Brain pericyte (primary cell): Measurements from ENCODE around the gene PLS1.

Source experiments
- DNase-seq: peaks from one replicate; pipeline ENCODE4 v3.0.0-alpha.2; 2012; ENCODE audit warnings: low read depth, low spot score

Gene PLS1

GRCh38 chr3:142638291-142638690, 42.1 kb downstream of the PLS1 start:
- no peak for DNase-seq

GRCh38 chr3:142641504-142641903, 45.3 kb downstream of the PLS1 start:
- no peak for DNase-seq

- no peak for DNase-seq
These were observed 46.8 kb downstream of the PLS1 start for GRCh38 chr3:142642956-142643355.

DNA sequence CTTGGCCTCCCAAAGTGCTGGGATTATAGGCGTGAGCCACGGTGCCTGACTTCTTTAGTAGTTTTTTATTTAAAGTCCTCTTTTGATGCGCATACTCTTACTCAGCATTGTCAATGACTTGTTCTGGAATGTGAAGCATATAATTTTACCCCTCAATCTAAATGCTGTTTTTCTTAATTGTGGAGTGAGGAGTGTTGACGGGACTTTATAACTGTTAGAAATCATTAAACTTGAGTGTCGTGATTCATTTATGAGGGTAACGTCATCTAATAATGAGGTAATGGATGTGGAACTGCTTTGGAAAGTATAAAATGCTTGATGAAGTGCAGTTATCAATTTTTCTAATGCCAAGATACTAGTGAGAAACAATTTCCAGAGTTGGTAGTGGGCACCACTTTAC, 48.3 kb downstream of the PLS1 start:
- DNase-seq: no peak

- no peak for DNase-seq
These were observed 49.1 kb downstream of the PLS1 start for GRCh38 chr3:142645236-142645793.

DNA sequence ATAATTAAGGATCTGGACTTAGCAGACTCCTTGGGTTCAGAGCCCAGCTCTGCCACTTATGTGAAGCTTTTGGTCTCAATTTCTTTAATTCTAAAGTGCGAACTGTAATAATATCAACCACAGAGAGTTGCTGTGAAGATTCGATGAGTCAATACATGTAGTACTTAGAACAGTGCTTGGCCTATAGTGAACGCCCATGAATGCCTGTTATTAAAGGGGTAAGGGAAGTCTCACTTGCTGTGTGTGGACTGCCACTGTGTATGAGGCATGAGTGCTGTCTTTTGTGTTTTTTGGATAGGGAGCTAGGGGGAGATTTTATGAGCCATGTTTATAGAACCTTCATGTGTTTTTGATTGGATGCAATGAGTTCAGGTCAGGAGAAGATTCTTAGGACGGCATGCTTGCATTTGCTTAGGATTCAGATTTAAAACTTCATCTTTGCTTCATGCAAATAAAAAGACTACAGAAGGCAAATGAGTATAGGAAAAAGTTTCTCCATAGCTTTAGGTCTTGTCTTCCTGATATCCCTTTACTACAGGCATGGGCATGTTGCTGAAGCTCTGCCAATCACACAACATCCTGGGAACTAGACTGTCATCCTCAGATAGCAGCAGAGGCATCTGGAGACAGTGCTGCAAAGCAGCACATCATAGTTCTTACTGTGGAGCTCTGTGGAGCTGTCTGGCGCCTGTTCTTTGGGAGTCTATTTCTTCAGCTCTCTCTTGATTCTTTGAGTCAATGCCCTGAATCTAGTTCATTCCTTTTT, 50.0 kb downstream of the PLS1 start:
- no peak for DNase-seq

GRCh38 chr3:142647856-142648255, 51.7 kb downstream of the PLS1 start:
- DNase-seq: no peak

- DNase-seq: no peak
These were observed 52.8 kb downstream of the PLS1 start for GRCh38 chr3:142648950-142649349.

GRCh38 chr3:142650001-142650693, 54.0 kb downstream of the PLS1 start:
- no peak for DNase-seq

DNA sequence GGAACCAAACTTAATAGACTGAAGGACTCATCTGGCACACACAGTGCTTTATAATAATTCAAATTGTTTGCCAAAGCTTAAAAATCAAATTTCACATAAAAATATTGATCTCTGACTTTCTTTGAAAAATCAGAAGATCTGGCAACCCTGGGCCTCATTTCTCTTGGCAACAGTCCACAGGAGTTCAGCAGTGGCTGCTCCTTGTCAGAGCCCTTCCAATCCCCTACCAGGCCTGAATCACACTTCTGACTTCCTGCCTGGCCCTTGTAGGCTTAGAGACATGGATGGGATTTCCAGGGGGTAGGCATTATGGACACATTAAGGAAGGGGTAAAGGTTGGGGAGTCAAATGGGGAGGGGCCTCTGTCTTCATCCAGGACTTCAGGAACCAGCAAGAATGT, 55.5 kb downstream of the PLS1 start:
- no peak for DNase-seq

DNA sequence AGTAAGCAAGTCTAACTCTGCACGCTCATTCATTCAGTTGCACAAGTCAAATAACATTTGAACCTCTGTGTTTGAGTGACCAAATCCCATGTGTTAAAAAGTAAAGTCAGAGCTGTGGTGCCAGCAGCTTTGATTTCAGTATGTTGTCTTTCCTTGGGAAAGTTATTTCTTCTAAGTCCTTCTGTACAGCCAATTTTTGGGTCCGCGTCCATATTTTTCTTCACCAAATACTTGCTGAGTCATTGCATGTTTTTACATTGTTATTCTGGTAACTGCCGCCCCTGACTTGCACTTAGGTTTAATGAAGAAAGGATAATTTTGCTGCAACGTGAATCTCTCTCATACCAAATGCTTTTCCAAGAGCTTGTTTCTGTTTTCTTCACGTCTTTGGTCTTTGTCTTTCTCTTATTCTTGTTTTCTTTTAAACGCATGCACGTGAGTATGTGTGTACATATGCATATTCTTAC, 56.7 kb downstream of the PLS1 start:
- DNase-seq: no peak

DNA sequence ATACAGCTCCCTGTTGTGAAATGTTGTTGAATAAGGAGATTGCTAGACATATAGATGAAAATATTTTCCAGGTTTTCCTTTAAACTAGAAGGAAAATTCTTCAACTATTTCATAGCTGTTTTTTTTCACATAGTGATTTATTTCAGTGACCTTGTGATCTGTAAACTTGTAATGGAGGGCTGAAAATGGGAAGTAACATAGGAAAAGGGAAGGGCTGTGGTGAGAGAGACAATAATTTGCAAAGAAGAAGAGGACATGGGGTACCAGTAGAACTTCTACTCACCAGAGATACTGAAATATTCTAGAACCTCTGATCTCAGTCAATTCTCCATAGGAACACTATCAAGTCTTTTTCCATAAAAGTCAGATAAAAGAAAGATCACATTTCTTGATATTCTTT, 60.4 kb downstream of the PLS1 start:
- DNase-seq: no peak

GRCh38 chr3:142657033-142657432, 60.8 kb downstream of the PLS1 start:
- no peak for DNase-seq

DNA sequence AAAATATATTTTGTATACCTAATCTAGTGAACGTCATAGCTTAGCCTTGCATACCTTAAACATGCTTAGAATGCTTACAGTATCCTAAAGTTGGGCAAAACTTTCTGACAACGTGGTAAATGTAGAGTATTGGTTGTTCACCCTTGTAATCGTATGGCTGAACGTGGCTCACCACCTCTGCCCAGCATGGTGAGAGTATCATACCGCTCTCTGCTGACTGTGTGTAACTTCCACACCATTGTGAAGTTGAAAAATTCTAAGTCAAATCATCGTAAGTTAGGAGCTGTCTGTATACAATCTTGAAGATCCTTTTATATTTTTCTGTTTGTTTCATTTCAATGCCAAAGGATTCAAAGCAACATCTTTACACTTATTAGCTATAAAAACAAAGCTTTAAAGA, 64.2 kb downstream of the PLS1 start:
- no peak for DNase-seq

- no peak for DNase-seq
These were observed 64.7 kb downstream of the PLS1 start for GRCh38 chr3:142660893-142661292.

- no peak for DNase-seq
These were observed 67.7 kb downstream of the PLS1 start for GRCh38 chr3:142663865-142664264.

GRCh38 chr3:142664311-142664710, 68.1 kb downstream of the PLS1 start:
- no peak for DNase-seq

DNA sequence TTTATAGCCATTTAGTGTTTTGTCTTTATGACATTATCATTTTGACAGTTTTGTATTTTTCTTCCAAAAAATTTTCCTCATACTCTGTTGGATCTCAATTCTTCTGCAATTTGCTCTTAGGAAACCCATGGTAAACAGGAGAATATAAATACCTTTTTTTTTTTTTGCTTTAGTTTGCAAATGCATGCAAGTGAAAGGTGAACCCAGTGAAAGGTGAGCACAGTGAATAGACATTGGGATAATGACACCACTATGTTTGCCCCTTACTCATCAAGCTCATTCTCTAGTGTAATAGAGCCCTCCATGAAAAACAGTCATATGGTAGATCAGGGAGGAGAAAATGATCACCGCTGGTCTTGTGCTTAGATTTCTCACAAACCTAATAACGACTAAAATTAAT, 68.6 kb downstream of the PLS1 start:
- DNase-seq: no peak

DNA sequence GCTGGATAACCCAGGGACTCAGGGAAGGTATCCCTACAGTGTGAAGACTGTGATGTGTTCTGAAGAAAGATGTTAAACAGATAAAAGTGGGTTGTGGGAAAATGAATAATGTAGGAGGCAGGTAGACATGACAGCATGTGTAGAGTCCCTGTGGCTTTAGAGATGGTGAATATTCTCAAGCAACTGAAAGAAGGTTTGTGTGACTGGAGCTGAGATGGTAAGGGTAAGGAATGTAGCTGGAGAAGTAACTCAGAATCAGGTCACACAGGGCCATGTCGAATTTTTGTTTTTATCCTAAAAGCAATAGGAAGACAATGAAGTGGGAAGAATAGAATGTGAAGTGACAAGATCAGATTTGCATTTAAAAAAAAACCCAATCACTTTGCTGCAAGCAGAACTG, 73.9 kb downstream of the PLS1 start:
- no peak for DNase-seq

- DNase-seq: no peak
These were observed 80.0 kb downstream of the PLS1 start for GRCh38 chr3:142676151-142676550.

DNA sequence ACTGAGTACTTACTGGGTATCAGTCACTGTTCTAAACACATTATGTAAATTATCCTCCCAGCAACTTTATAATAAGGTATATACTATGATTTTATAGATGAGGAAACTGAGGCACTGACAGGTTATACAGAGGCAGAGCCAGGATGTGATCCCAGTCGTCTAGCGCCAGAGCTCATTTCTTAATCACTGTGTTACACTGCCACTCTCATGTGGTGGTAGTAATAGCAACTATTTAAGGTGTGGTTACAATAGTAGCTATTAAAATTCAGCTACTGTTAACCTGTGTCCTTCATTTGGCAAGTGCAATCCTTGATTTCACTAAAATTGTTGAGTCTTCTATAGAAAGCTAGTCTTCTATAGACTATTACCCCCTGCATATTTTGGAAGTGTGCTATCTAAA, 84.5 kb downstream of the PLS1 start:
- DNase-seq: no peak

- DNase-seq: no peak
These were observed 94.4 kb downstream of the PLS1 start for GRCh38 chr3:142690613-142691012.

- DNase-seq: no peak
These were observed 95.3 kb downstream of the PLS1 start for GRCh38 chr3:142691527-142691926.
